ENCODE data around the gene PDE3A.

GRCh38 chr12:20482491-20483054, 114.2 kb downstream of the PDE3A start:
- TF ChIP-seq CTCF (IDR thresholded peaks at IDR 0.05): no peak
- no peak for TF ChIP-seq POLR2A (IDR thresholded peaks at IDR 0.05)
